H1 (cell line): Measurements from ENCODE around the gene SEC31A. TPM values are rescaled to one million over a fixed set of nuclear protein-coding genes. Genes with fewer than 3 reads are reported as not detected.

Experiments used
- CTCF ChIA-PET: fragments of 300-600 bp; sonication (Branson Sonifier 250); formaldehyde crosslinking; loops from one replicate; lab custom pipeline; 2021; ENCODE audit not compliant: partially characterized antibody; lab: Charles Lee
- POLR2A ChIA-PET: fragments of 300-600 bp; sonication (Branson Sonifier 250); formaldehyde crosslinking; loops from one replicate; lab custom pipeline; 2021; ENCODE audit warnings: inconsistent platforms; ENCODE audit not compliant: partially characterized antibody; lab: Charles Lee
- DNase-seq, 2 experiments: peaks; one replicate each; pipeline versions ENCODE4 v3.0.0 to v3.0.0-alpha.2; 2010 to 2022; ENCODE audit warnings: low spot score in 2 of 2, low read depth in 1 of 2, mixed read lengths in 1 of 2
- FAIRE-seq: peaks from 2 replicates; lab custom pipeline; 2011; peaks lifted over from hg19 to GRCh38; lab: Jason Lieb, UNC
- H2AFZ ChIP-seq: 2 replicates; pipeline ENCODE4 v1.8.1; 2012; ENCODE audit warnings: low read length, inconsistent platforms
- H2AK5ac ChIP-seq: 2 replicates; pipeline ENCODE4 v1.6.1; 2013; ENCODE audit warnings: low read depth, low read length
- H2BK120ac ChIP-seq: replicated peaks from 2 replicates; pipeline ENCODE3; 2013; ENCODE audit warnings: low read depth, low read length, inconsistent platforms
- H2BK12ac ChIP-seq: 2 replicates; pipeline ENCODE4 v1.6.1; 2013; ENCODE audit warnings: low read depth, low read length
- H2BK15ac ChIP-seq: 2 replicates; pipeline ENCODE4 v1.6.1; 2013; ENCODE audit warnings: low read length
- H2BK20ac ChIP-seq: 2 replicates; pipeline ENCODE4 v1.6.1; 2013; ENCODE audit warnings: low read length
- H2BK5ac ChIP-seq: 2 replicates; pipeline ENCODE4 v1.6.1; 2013; ENCODE audit warnings: low read depth, low read length
- H3K14ac ChIP-seq: 2 replicates; pipeline ENCODE4 v1.6.1; 2013; ENCODE audit warnings: inconsistent platforms; ENCODE audit not compliant: insufficient read length
- H3K18ac ChIP-seq: 2 replicates; pipeline ENCODE4 v1.6.1; 2013; ENCODE audit warnings: low read length; ENCODE audit errors: extremely low read depth
- H3K23ac ChIP-seq: 2 replicates; pipeline ENCODE4 v1.6.1; 2013; ENCODE audit warnings: inconsistent platforms; ENCODE audit not compliant: insufficient read length
- H3K23me2 ChIP-seq: 2 replicates; pipeline ENCODE4 v1.6.1; 2013; ENCODE audit warnings: low read depth, low read length
- H3K27ac ChIP-seq: 2 replicates; pipeline ENCODE4 v1.6.1; 2011; ENCODE audit warnings: low read depth, low read length, inconsistent platforms
- H3K27me3 ChIP-seq, 4 experiments: replicated peaks in 1 of 4; 1 replicate in 1 of 4; 2 replicates in 3 of 4; pipeline versions ENCODE4 v1.6.1 to v1.8.1; 2011 to 2013; ENCODE audit warnings: low read length in 3 of 4, mild to moderate bottlenecking in 3 of 4, inconsistent platforms in 2 of 4, mixed read lengths in 2 of 4, moderate library complexity in 1 of 4; ENCODE audit not compliant: control insufficient read depth in 3 of 4, insufficient read depth in 3 of 4; ENCODE audit errors: extremely low read depth in 1 of 4
- H3K36me3 ChIP-seq, 4 experiments: 2 replicates each; pipeline versions ENCODE4 v1.6.1 to v1.8.1; 2011 to 2013; ENCODE audit warnings: mild to moderate bottlenecking in 4 of 4, low read length in 3 of 4, moderate library complexity in 2 of 4, control low read depth in 1 of 4, inconsistent platforms in 1 of 4; ENCODE audit not compliant: insufficient read depth in 4 of 4, control insufficient read depth in 2 of 4
- H3K4ac ChIP-seq: replicated peaks from 2 replicates; pipeline ENCODE3; 2013; ENCODE audit warnings: low read length, low read depth, mixed read lengths, inconsistent platforms; ENCODE audit not compliant: insufficient read length
- H3K4me1 ChIP-seq, 4 experiments: replicated peaks in 1 of 4; 1 replicate in 1 of 4; 2 replicates in 3 of 4; pipeline versions ENCODE4 v1.6.1 to v1.8.1; 2011 to 2013; ENCODE audit warnings: low read length in 3 of 4, inconsistent platforms in 2 of 4, mixed read lengths in 1 of 4; ENCODE audit not compliant: insufficient read depth in 4 of 4, control insufficient read depth in 3 of 4
- H3K4me2 ChIP-seq, 2 experiments: 2 replicates each; pipeline versions ENCODE4 v1.6.1 to v1.8.1; 2011 to 2013; ENCODE audit warnings: low read depth in 2 of 2, low read length in 2 of 2, control low read depth in 1 of 2, inconsistent platforms in 1 of 2, mild to moderate bottlenecking in 1 of 2; ENCODE audit not compliant: insufficient read depth in 1 of 2
- H3K4me3 ChIP-seq, 4 experiments: fragments of 200-600, 300-600 bp in 1 of 4; sonication (generic), shearing (Covaris generic), sonication (Bioruptor Twin) in 1 of 4; 2 replicates each; pipeline versions ENCODE4 v1.5.1 to v1.8.1; 2011 to 2016; ENCODE audit warnings: low read length in 4 of 4, low read depth in 3 of 4, control low read depth in 2 of 4, inconsistent platforms in 2 of 4, mild to moderate bottlenecking in 2 of 4, mixed read lengths in 1 of 4, moderate library complexity in 1 of 4; ENCODE audit not compliant: insufficient read depth in 2 of 4; ENCODE audit errors: extremely low read depth in 1 of 4
- H3K56ac ChIP-seq: replicated peaks from 2 replicates; pipeline ENCODE3; 2013; ENCODE audit warnings: low read depth, mild to moderate bottlenecking, mixed read lengths, low read length, inconsistent platforms; ENCODE audit not compliant: insufficient read length
- H3K79me1 ChIP-seq: 2 replicates; pipeline ENCODE4 v1.6.1; 2013; ENCODE audit warnings: low read depth, low read length, control low read depth
- H3K79me2 ChIP-seq, 2 experiments: 2 replicates each; pipeline versions ENCODE4 v1.6.1 to v1.8.1; 2012 to 2013; ENCODE audit warnings: low read length in 2 of 2, mild to moderate bottlenecking in 2 of 2, inconsistent platforms in 1 of 2; ENCODE audit not compliant: insufficient read depth in 2 of 2, control insufficient read depth in 1 of 2
- H3K9ac ChIP-seq, 4 experiments: replicated peaks in 1 of 4; 1 replicate in 1 of 4; 2 replicates in 3 of 4; pipeline versions ENCODE4 v1.6.1 to v1.8.1; 2011 to 2013; ENCODE audit warnings: low read depth in 3 of 4, low read length in 3 of 4, control low read depth in 2 of 4, mild to moderate bottlenecking in 2 of 4, moderate library complexity in 2 of 4, inconsistent platforms in 1 of 4; ENCODE audit errors: extremely low read depth in 1 of 4
- H3K9me3 ChIP-seq, 2 experiments: 2 replicates each; pipeline versions ENCODE4 v1.6.1 to v1.8.1; 2012 to 2013; ENCODE audit warnings: mild to moderate bottlenecking in 2 of 2, moderate library complexity in 2 of 2, control low read depth in 1 of 2, inconsistent platforms in 1 of 2, low read depth in 1 of 2, low read length in 1 of 2, mixed read lengths in 1 of 2; ENCODE audit not compliant: insufficient read depth in 2 of 2
- H4K20me1 ChIP-seq, 2 experiments: replicated peaks in 1 of 2; 2 replicates each; pipeline versions ENCODE3 to v1.8.1; 2011 to 2013; ENCODE audit warnings: inconsistent platforms in 2 of 2, low read length in 2 of 2, mild to moderate bottlenecking in 1 of 2; ENCODE audit not compliant: insufficient read depth in 2 of 2, control insufficient read depth in 1 of 2
- H4K5ac ChIP-seq: 2 replicates; pipeline ENCODE4 v1.6.1; 2013; ENCODE audit warnings: low read length, low read depth, mixed read lengths, inconsistent platforms; ENCODE audit not compliant: insufficient read length
- H4K8ac ChIP-seq: 2 replicates; pipeline ENCODE4 v1.8.0; 2013; ENCODE audit warnings: mild to moderate bottlenecking, moderate library complexity, low read length, inconsistent platforms; ENCODE audit not compliant: insufficient read depth; ENCODE audit errors: extremely low read depth
- H4K91ac ChIP-seq: replicated peaks from 2 replicates; pipeline ENCODE3; 2013; ENCODE audit warnings: low read length, mixed read lengths, inconsistent platforms; ENCODE audit not compliant: insufficient read length
- EP300 ChIP-seq, 2 experiments: IDR thresholded peaks; 1 replicate in 1 of 2; 2 replicates in 1 of 2; pipeline ENCODE4 v1.6.1; 2011 to 2012; ENCODE audit warnings: low read depth in 2 of 2, low read length in 2 of 2, mild to moderate bottlenecking in 2 of 2, borderline replicate concordance in 1 of 2, inconsistent platforms in 1 of 2, moderate library complexity in 1 of 2
- WGBS, 2 experiments: shearing (Covaris generic) in 1 of 2; methylation state at CpG; one replicate each; pipeline versions ENCODE4 v1.1.6 to v1.1.7; 2013 to 2015; ENCODE audit warnings: low lambda C conversion rate in 2 of 2, mixed read lengths in 2 of 2, inconsistent platforms in 1 of 2, low coverage in 1 of 2, missing lambda C conversion rate in 1 of 2; ENCODE audit not compliant: insufficient replicate concordance in 2 of 2, insufficient coverage in 1 of 2, insufficient read length in 1 of 2; ENCODE audit errors: extremely low coverage in 1 of 2, missing lambda C conversion rate in 1 of 2; 5-methylcytosine and 5-hydroxymethylcytosine counted together
- polyA plus RNA-seq, 7 experiments: library from polyadenylated mRNA; depleted of rRNA in 3 of 7; stranded (reverse) in 5 of 7; unstranded in 2 of 7; fragments of >200 nt in 5 of 7; fragments of 200-250 nt in 2 of 7; gene quantifications; 1 replicate in 5 of 7; 2 replicates in 1 of 7; 4 replicates in 1 of 7; pipeline versions ENCODE4 v1.2.1 to v1.2.3, GENCODE V29; 2011 to 2013; ENCODE audit warnings: missing spikeins in 2 of 7, mixed read lengths in 2 of 7
- total RNA-seq: library from RNA; stranded (reverse); fragmentation: NEBNext Ultra II Directional; extraction: Animal tissue kit (Norgen Biotek cat#: 25700); gene quantifications from 2 replicates; pipeline ENCODE4 v1.2.1, GENCODE V29; 2021

Gene SEC31A
- total and polyA plus RNA-seq, 2 of the 8 experiments (the other 6 are each of a cell fraction or from before 2014, with no cell fraction given): 112 to 125 TPM

- Histone ChIP-seq H3K27ac (no peak overlapping the region), H2BK120ac (no peak overlapping the region), H4K91ac (no peak overlapping the region), H3K79me2 (no peaks in the 10 kb centered on the region), H3K9me3 (no peaks in the 10 kb centered on the region; a peak in 1 of 4 replicates), H2BK20ac (no peak overlapping the region), H2BK15ac (no peak overlapping the region), H4K20me1 (peaks cover 2 to 3% of the 10 kb centered on the region in 2 experiments), H2AK5ac (no peak overlapping the region), H4K5ac (no peak overlapping the region), H2BK5ac (no peak overlapping the region), H3K56ac (no peak overlapping the region), H3K9ac (no peak overlapping the region), H3K4me3 (no peak overlapping the region), H3K36me3 (peaks cover 2 to 13% (median 5%) of the 10 kb centered on the region in 4 experiments; a peak in 6 of 8 replicates), H3K27me3 (peaks cover 10 to 41% (median 35%) of the 10 kb centered on the region in 4 experiments), H3K4me1 (peaks cover 0 to 2% (median 0%) of the 10 kb centered on the region in 4 experiments; a peak in 2 of 7 replicates), H3K23me2 (no peaks in the 10 kb centered on the region), H3K18ac (no peak overlapping the region), H2AFZ (no peak overlapping the region), H3K23ac (no peak overlapping the region), H4K8ac (no peak overlapping the region), H3K4ac (no peak overlapping the region), H2BK12ac (no peak overlapping the region), H3K14ac (no peak overlapping the region), H3K79me1 (no peaks in the 10 kb centered on the region), H3K4me2 (no peak overlapping the region)
- ChIA-PET POLR2A (interaction anchor here (0.6 to 1.7 kb wide), 2 partner anchors 9 to 1250 kb away, joined by 3 read pairs; no protein-coding TSS in a partner anchor), CTCF (interaction anchor here (3.6 kb wide), 1 partner anchor 14 kb away, joined by 14 read pairs; no protein-coding TSS in a partner anchor)
- DNase-seq (no peak), FAIRE-seq (no peak)
- TF ChIP-seq EP300 (IDR thresholded peaks at IDR 0.05; ENCODE audit: borderline replicate concordance in 1 of 2, low read depth in 2 of 2, low read length in 2 of 2): no peak
- 57% methylated on average over 1 of the region's 1 CpG; no CpG with 5 or more reads in 1 of the 2 experiments for WGBS, 2 experiments
Observed at GRCh38 chr4:82814034-82814433, 76.9 kb downstream of the SEC31A start.
